OCI-LY1 (cell line): Measurements from ENCODE around the gene UBE2D3.

Experiments used
- EZH2 ChIP-seq: fragments of 200-600 bp; sonication (generic), shearing (Covaris generic); IDR thresholded peaks from 2 replicates; pipeline ENCODE4 v1.8.0; 2017; ENCODE audit warnings: borderline replicate concordance, mixed run types, mild to moderate bottlenecking, antibody characterized with exemption, low read length, moderate library complexity, mixed read lengths
- TF ChIP-seq, protein P1 (sequence below): fragments of 200-600 bp; sonication (generic), shearing (Covaris generic); IDR thresholded peaks from 2 replicates; pipeline ENCODE4 v1.5.1; 2017; ENCODE audit warnings: mild to moderate bottlenecking, antibody characterized with exemption, low read length, moderate library complexity, mixed read lengths

DNA sequence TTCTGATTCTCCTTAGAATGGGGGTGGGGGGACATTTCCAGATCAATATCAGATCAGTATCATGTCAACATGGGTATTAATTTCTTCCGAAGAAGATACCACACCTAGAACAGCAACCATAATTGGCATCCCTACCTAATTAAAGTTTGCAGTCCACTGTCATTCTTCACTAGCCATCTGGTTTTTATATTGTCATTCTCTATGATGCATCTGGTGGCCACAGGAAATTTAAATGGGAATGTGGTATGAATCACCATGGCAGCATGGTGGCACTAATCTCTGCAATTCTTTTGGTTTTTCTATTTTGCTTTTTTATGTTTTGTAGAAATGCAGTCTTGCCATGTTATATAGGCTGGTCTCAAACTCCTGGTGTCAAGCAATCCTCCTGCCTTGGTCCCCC is 16.6 kb upstream of the UBE2D3 start:
- TF ChIP-seq, protein P1, sequence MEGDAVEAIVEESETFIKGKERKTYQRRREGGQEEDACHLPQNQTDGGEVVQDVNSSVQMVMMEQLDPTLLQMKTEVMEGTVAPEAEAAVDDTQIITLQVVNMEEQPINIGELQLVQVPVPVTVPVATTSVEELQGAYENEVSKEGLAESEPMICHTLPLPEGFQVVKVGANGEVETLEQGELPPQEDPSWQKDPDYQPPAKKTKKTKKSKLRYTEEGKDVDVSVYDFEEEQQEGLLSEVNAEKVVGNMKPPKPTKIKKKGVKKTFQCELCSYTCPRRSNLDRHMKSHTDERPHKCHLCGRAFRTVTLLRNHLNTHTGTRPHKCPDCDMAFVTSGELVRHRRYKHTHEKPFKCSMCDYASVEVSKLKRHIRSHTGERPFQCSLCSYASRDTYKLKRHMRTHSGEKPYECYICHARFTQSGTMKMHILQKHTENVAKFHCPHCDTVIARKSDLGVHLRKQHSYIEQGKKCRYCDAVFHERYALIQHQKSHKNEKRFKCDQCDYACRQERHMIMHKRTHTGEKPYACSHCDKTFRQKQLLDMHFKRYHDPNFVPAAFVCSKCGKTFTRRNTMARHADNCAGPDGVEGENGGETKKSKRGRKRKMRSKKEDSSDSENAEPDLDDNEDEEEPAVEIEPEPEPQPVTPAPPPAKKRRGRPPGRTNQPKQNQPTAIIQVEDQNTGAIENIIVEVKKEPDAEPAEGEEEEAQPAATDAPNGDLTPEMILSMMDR, result no peak
- no peak for TF ChIP-seq EZH2
